Measurements from ENCODE around the gene NPIPB6. TPM values are rescaled to one million over a fixed set of nuclear protein-coding genes. Genes with fewer than 3 reads are reported as not detected.

Gene NPIPB6
- not detected in 2 replicates for total RNA-seq

DNA sequence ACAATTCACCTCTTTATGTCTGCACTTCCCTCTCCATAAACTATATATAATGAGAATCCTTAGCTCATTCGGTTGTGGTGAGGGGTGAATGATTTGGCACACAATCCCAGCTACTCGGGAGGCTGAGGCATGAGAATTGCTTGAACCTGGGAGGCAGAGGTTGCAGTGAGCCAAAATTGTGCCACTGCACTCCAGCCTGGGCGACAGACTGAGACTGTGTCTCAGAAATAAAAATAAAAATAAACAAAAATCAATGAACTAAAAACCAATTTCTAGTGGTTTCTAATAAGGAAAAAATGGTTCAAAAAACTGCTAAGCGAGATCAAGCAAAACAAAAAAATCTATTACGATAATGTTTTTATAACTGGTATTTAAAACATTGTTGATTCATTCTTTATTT lies at the start of gene NPIPB6:
Gene NPIPB6 (minus strand): TSS at position 101 of the 400 bp plus-strand sequence. CDS start 686 bp downstream, outside the sequence.

DNA sequence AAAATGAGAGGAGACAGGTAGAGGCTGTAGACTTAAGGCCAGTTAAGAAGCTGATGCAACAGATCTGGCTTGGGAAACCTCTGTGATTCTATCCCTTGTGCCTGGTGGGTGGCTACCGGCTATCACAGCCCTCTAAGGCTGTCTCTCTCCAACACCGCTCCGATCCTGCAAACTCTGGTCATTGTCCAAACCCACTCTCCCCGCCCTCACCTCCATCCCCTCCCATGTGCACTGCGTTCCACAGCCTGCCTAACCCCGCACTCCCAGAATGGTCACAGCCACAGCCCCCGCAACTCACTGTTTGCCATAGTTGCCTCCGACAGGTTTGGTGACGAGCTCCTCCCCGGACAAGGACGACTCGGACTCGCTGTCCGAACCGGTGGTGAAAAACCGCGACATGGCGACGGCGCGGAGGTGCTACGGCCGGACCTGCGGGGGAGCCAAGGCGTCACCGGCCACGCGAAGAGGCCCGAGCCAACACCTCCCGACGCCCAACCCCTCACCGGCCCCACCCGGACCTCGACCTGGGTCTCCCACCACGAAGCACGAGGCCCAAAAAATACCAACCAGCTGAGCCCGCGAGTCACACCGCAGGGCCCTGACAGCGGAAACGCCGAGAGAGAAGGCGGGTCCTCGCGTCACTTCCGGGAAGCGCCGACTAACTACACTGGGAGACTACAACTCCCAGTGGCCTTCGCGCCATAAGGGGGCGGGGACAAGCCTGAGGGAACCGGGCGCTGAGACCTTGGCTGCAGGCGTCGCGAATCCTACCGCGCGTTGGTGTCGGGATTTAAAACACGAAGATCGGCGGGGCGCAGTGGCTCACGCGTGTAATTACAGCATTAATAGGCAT lies 40.1 kb upstream of the NPIPB6 start, which contains the start of gene EIF3CL:
Gene EIF3CL (minus strand): TSS at position 622 of the 853 bp plus-strand sequence. CDS start 223 bp downstream, at position 399.

Small RNAs within 50 kb of the gene (small RNA-seq; reads per million reads assigned to genes)
- not detected for gene AC138904.2
- not detected for gene MIR6862-1

Other genes starting within 250 kb of the NPIPB6 start
- 95.2 and 143 TPM in 2 replicates for gene XPO6, start 151.5 kb downstream of the NPIPB6 start, total RNA-seq
- not detected in 2 replicates for gene SBK1, start 71.0 kb downstream of the NPIPB6 start, total RNA-seq
- gene EIF3CL, start 40.3 kb upstream of the NPIPB6 start, total RNA-seq = 98.3 and 103 TPM in 2 replicates
- not detected in 2 replicates for gene NPIPB7, start 108.8 kb upstream of the NPIPB6 start, total RNA-seq
- gene CLN3, start 128.6 kb upstream of the NPIPB6 start, total RNA-seq = 13.2 and 14.3 TPM in 2 replicates
- gene APOBR, start 131.1 kb upstream of the NPIPB6 start, total RNA-seq = not detected in 2 replicates
- not detected in 2 replicates for gene IL27, start 143.3 kb upstream of the NPIPB6 start, total RNA-seq
- gene NUPR1, start 175.5 kb upstream of the NPIPB6 start, total RNA-seq = 7.2 and 11.0 TPM in 2 replicates
- 8.8 and 9.0 TPM in 2 replicates for gene SGF29, start 190.4 kb upstream of the NPIPB6 start, total RNA-seq
- gene SULT1A2, start 233.5 kb upstream of the NPIPB6 start, total RNA-seq = not detected in 2 replicates
- gene SULT1A1, start 246.5 kb upstream of the NPIPB6 start, total RNA-seq = 0.20 and 0.37 TPM in 2 replicates